GM23338 (cell line): ENCODE results near the gene RCE1. TPM values are rescaled to one million over a fixed set of nuclear protein-coding genes. Genes with fewer than 3 reads are reported as not detected.

Experiments used
- ATAC-seq: fragments of 200-7000 bp; cut with Tn5 transposase; 3 replicates; pipeline ENCODE4 v1.9.1; 2020
- DNase-seq: peaks from one replicate; pipeline ENCODE4 v3.0.0-alpha.2; 2015; ENCODE audit warnings: low spot score
- H2AFZ ChIP-seq: fragments of 200-600 bp; sonication (generic); 2 replicates; pipeline ENCODE4 v1.8.0; 2016; ENCODE audit warnings: antibody characterized with exemption, mild to moderate bottlenecking, moderate library complexity
- H3F3A ChIP-seq: fragments of 200-600 bp; sonication (generic); replicated peaks from 2 replicates; pipeline ENCODE4 v1.8.0; 2017; ENCODE audit warnings: antibody characterized with exemption, mixed run types, low read depth
- H3K27ac ChIP-seq: fragments of 200-600 bp; sonication (generic); 2 replicates; pipeline ENCODE4 v1.6.1; 2016; ENCODE audit warnings: low read depth
- H3K27me3 ChIP-seq: fragments of 200-600 bp; sonication (generic); 2 replicates; pipeline ENCODE4 v1.8.0; 2016; ENCODE audit warnings: mild to moderate bottlenecking, mixed run types, moderate library complexity; ENCODE audit not compliant: insufficient read depth
- H3K36me3 ChIP-seq: fragments of 200-600 bp; sonication (generic); 2 replicates; pipeline ENCODE4 v1.8.0; 2016; ENCODE audit warnings: mild to moderate bottlenecking; ENCODE audit not compliant: insufficient read depth
- H3K4me1 ChIP-seq: fragments of 200-600 bp; sonication (generic); 2 replicates; pipeline ENCODE4 v1.8.0; 2016; ENCODE audit warnings: mild to moderate bottlenecking, moderate library complexity; ENCODE audit not compliant: insufficient read depth
- H3K4me2 ChIP-seq: fragments of 200-600 bp; sonication (generic); 2 replicates; pipeline ENCODE4 v1.7.1; 2017; ENCODE audit warnings: mixed run types
- H3K4me3 ChIP-seq: fragments of 200-600 bp; sonication (generic); 2 replicates; pipeline ENCODE4 v1.6.1; 2016; ENCODE audit warnings: mixed run types
- H3K79me2 ChIP-seq: fragments of 200-600 bp; sonication (generic); replicated peaks from 2 replicates; pipeline ENCODE4 v1.8.0; 2017; ENCODE audit warnings: mild to moderate bottlenecking; ENCODE audit not compliant: insufficient read depth
- H3K9me2 ChIP-seq: fragments of 200-600 bp; sonication (generic); 2 replicates; pipeline ENCODE4 v1.8.0; 2017; ENCODE audit not compliant: insufficient read depth
- H4K20me1 ChIP-seq: fragments of 200-600 bp; sonication (generic); replicated peaks from 2 replicates; pipeline ENCODE4 v1.8.0; 2017; ENCODE audit warnings: mild to moderate bottlenecking; ENCODE audit not compliant: insufficient read depth
- H3K27ac Mint-ChIP-seq: 2 replicates; pipeline ENCODE4 v1.8.0; 2020; ENCODE audit warnings: inconsistent platforms, mild to moderate bottlenecking, moderate library complexity, mixed read lengths
- H3K27me3 Mint-ChIP-seq: 3 replicates; pipeline ENCODE4 v1.8.0; 2022; ENCODE audit warnings: low read depth, mild to moderate bottlenecking, moderate library complexity, mixed read lengths, inconsistent platforms; ENCODE audit not compliant: insufficient read depth, poor library complexity
- H3K36me3 Mint-ChIP-seq: 3 replicates; pipeline ENCODE4 v1.8.0; 2021; ENCODE audit warnings: low read depth, mild to moderate bottlenecking, inconsistent platforms, moderate library complexity, mixed read lengths
- H3K4me1 Mint-ChIP-seq: 3 replicates; pipeline ENCODE4 v1.8.0; 2020; ENCODE audit warnings: mild to moderate bottlenecking, inconsistent platforms, mixed read lengths
- H3K4me3 Mint-ChIP-seq: 3 replicates; pipeline ENCODE4 v1.8.0; 2021; ENCODE audit warnings: moderate library complexity, mild to moderate bottlenecking, inconsistent platforms, mixed read lengths
- H3K9me3 Mint-ChIP-seq: 3 replicates; pipeline ENCODE4 v1.8.0; 2020; ENCODE audit warnings: moderate library complexity, mild to moderate bottlenecking, inconsistent platforms, mixed read lengths
- JUNB ChIP-seq: IDR thresholded peaks from one replicate; pipeline ENCODE4 v1.6.1; 2016; ENCODE audit warnings: antibody characterized with exemption; ENCODE audit not compliant: unreplicated experiment
- NANOG ChIP-seq: IDR thresholded peaks from 2 replicates; pipeline ENCODE4 v1.6.1; 2016; ENCODE audit warnings: antibody characterized with exemption, borderline replicate concordance
- POLR2AphosphoS5 ChIP-seq: IDR thresholded peaks from 2 replicates; pipeline ENCODE4 v1.6.1; 2016; ENCODE audit warnings: antibody characterized with exemption, low read depth
- STAT1 ChIP-seq: IDR thresholded peaks from one replicate; pipeline ENCODE4 v1.6.1; 2016; ENCODE audit warnings: antibody characterized with exemption; ENCODE audit not compliant: unreplicated experiment
- ZNF114 ChIP-seq: fragments of 250-450 bp; sonication (Bioruptor Pico); IDR thresholded peaks from 2 replicates; pipeline ENCODE4 v1.5.0; 2020; ENCODE audit warnings: mild to moderate bottlenecking, moderate library complexity
- polyA plus RNA-seq: library from polyadenylated mRNA; unstranded; fragments of >200 nt; fragmentation: Nextera tagmentation; extraction: Ambion mirVana; gene quantifications from 2 replicates; pipeline ENCODE4 v1.2.1, GENCODE V29; 2016
- total RNA-seq: library from RNA; depleted of rRNA; stranded (reverse); fragments of >200 nt; shearing (Covaris generic); gene quantifications from 2 replicates; pipeline ENCODE4 v1.2.3, GENCODE V29; 2014
- TF ChIP-seq, protein P1 (sequence below): IDR thresholded peaks from one replicate; pipeline ENCODE4 v1.6.1; 2018; ENCODE audit warnings: antibody characterized with exemption; ENCODE audit not compliant: unreplicated experiment
- TF ChIP-seq, protein P2 (sequence below), 2 experiments: fragments of 200-600 bp in 1 of 2; sonication (generic) in 1 of 2; conservative IDR thresholded peaks; 2 replicates each; pipeline versions ENCODE4 v1.5.1 to v1.6.1; 2016 to 2017; ENCODE audit warnings: antibody characterized with exemption in 2 of 2, low read depth in 2 of 2, mild to moderate bottlenecking in 2 of 2, moderate library complexity in 1 of 2
- TF ChIP-seq, protein P3 (sequence below): IDR thresholded peaks from 2 replicates; pipeline ENCODE4 v1.6.1; 2016; ENCODE audit warnings: antibody characterized with exemption
- TF ChIP-seq, protein P4 (sequence below): fragments of 250-450 bp; sonication (Bioruptor Pico); IDR thresholded peaks from 2 replicates; pipeline ENCODE4 v1.5.0; 2020; ENCODE audit warnings: mild to moderate bottlenecking, moderate library complexity

The RCE1 gene
- total and polyA plus RNA-seq, 2 experiments from 2014 or later, result 27.8 to 55.1 TPM

DNA sequence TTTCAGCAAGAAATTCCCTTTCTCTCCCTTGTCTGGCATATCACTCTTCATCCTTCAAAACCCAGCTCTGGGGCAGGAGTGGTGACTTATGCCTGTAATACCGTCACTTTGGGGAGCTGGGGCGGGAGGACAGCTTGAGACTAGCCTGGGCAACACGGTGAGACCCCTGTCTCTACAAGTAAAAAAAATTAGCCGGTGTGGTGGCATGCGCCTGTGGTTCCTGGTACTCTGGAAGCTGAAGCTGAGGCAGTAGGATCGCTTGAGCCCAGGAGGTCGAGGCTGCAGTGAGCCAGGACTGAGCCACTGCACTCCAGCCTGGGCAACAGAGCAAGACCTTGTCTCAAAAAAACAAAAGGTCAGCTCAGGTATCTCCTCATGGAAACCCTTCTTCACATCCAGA lies 1.4 kb upstream of the RCE1 start (continued):
- TF ChIP-seq, protein P1, sequence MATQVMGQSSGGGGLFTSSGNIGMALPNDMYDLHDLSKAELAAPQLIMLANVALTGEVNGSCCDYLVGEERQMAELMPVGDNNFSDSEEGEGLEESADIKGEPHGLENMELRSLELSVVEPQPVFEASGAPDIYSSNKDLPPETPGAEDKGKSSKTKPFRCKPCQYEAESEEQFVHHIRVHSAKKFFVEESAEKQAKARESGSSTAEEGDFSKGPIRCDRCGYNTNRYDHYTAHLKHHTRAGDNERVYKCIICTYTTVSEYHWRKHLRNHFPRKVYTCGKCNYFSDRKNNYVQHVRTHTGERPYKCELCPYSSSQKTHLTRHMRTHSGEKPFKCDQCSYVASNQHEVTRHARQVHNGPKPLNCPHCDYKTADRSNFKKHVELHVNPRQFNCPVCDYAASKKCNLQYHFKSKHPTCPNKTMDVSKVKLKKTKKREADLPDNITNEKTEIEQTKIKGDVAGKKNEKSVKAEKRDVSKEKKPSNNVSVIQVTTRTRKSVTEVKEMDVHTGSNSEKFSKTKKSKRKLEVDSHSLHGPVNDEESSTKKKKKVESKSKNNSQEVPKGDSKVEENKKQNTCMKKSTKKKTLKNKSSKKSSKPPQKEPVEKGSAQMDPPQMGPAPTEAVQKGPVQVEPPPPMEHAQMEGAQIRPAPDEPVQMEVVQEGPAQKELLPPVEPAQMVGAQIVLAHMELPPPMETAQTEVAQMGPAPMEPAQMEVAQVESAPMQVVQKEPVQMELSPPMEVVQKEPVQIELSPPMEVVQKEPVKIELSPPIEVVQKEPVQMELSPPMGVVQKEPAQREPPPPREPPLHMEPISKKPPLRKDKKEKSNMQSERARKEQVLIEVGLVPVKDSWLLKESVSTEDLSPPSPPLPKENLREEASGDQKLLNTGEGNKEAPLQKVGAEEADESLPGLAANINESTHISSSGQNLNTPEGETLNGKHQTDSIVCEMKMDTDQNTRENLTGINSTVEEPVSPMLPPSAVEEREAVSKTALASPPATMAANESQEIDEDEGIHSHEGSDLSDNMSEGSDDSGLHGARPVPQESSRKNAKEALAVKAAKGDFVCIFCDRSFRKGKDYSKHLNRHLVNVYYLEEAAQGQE, result no peak
- TF ChIP-seq, protein P2, sequence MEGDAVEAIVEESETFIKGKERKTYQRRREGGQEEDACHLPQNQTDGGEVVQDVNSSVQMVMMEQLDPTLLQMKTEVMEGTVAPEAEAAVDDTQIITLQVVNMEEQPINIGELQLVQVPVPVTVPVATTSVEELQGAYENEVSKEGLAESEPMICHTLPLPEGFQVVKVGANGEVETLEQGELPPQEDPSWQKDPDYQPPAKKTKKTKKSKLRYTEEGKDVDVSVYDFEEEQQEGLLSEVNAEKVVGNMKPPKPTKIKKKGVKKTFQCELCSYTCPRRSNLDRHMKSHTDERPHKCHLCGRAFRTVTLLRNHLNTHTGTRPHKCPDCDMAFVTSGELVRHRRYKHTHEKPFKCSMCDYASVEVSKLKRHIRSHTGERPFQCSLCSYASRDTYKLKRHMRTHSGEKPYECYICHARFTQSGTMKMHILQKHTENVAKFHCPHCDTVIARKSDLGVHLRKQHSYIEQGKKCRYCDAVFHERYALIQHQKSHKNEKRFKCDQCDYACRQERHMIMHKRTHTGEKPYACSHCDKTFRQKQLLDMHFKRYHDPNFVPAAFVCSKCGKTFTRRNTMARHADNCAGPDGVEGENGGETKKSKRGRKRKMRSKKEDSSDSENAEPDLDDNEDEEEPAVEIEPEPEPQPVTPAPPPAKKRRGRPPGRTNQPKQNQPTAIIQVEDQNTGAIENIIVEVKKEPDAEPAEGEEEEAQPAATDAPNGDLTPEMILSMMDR (conservative IDR thresholded peaks at IDR 0.05; ENCODE audit: low read depth in 2 of 2), result no peak
- TF ChIP-seq ZNF114 (CRISPR knock-in tag) (no peak), JUNB (no peak)

DNA sequence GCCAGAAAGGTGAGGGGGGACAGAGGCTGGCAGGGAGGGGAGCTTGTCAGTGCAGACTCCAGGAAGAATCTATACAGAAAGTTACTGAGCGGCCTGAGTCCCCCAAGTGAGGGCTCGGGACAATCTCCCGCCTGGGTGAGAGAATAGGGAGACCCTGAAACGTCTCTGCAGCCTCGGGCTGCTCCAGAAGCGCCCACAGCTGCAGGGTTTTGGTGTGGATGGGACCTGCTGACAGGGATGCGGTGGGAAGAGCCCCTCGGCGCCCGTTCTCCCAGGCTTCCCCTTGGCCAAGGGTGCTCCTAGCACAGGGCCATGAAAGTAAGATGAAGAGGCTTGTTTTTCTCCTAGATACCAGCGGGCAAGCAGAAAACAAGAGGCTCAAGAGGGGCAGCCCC lies 743 bp upstream of the RCE1 start:
- H3K36me3 Mint-ChIP-seq, result peaks cover 18% of the 10 kb centered on the region
- Histone ChIP-seq H3K36me3 (no peaks in the 10 kb centered on the region; the same call in 1 of the 2 replicates), H3F3A (0 out of 2 replicates have a peak, but pooled peaks cover 11% of the 10 kb centered on the region), H3K9me2 (no peaks in the 10 kb centered on the region), H3K79me2 (peaks cover 29% of the 10 kb centered on the region), H3K27me3 (no peaks in the 10 kb centered on the region), H3K4me1 (peaks cover 9% of the 10 kb centered on the region), H3K4me3 (peak overlapping the region; percentile 94), H2AFZ (peak overlapping the region; percentile 69; the same call in 1 of the 2 replicates), H4K20me1 (peaks cover 17% of the 10 kb centered on the region), H3K4me2 (peak overlapping the region; percentile 98), H3K27ac (peak overlapping the region; percentile 90; the same call in 1 of the 2 replicates)
- DNase-seq (no peak), ATAC-seq (peak; percentile 8)
- H3K4me1 Mint-ChIP-seq, result peaks cover 10% of the 10 kb centered on the region
- peaks cover 5% of the 10 kb centered on the region for H3K27me3 Mint-ChIP-seq
- peak overlapping the region; percentile 89 for H3K27ac Mint-ChIP-seq
- H3K9me3 Mint-ChIP-seq, result no peaks in the 10 kb centered on the region; the same call in 2 of the 3 replicates
- H3K4me3 Mint-ChIP-seq, result peak overlapping the region; percentile 84
- TF ChIP-seq, protein P2 (conservative IDR thresholded peaks at IDR 0.05; ENCODE audit: low read depth in 2 of 2), result no peak
- TF ChIP-seq, protein P3, sequence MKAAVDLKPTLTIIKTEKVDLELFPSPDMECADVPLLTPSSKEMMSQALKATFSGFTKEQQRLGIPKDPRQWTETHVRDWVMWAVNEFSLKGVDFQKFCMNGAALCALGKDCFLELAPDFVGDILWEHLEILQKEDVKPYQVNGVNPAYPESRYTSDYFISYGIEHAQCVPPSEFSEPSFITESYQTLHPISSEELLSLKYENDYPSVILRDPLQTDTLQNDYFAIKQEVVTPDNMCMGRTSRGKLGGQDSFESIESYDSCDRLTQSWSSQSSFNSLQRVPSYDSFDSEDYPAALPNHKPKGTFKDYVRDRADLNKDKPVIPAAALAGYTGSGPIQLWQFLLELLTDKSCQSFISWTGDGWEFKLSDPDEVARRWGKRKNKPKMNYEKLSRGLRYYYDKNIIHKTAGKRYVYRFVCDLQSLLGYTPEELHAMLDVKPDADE, result no peak
- TF ChIP-seq POLR2AphosphoS5, result no peak
- TF ChIP-seq, protein P4, sequence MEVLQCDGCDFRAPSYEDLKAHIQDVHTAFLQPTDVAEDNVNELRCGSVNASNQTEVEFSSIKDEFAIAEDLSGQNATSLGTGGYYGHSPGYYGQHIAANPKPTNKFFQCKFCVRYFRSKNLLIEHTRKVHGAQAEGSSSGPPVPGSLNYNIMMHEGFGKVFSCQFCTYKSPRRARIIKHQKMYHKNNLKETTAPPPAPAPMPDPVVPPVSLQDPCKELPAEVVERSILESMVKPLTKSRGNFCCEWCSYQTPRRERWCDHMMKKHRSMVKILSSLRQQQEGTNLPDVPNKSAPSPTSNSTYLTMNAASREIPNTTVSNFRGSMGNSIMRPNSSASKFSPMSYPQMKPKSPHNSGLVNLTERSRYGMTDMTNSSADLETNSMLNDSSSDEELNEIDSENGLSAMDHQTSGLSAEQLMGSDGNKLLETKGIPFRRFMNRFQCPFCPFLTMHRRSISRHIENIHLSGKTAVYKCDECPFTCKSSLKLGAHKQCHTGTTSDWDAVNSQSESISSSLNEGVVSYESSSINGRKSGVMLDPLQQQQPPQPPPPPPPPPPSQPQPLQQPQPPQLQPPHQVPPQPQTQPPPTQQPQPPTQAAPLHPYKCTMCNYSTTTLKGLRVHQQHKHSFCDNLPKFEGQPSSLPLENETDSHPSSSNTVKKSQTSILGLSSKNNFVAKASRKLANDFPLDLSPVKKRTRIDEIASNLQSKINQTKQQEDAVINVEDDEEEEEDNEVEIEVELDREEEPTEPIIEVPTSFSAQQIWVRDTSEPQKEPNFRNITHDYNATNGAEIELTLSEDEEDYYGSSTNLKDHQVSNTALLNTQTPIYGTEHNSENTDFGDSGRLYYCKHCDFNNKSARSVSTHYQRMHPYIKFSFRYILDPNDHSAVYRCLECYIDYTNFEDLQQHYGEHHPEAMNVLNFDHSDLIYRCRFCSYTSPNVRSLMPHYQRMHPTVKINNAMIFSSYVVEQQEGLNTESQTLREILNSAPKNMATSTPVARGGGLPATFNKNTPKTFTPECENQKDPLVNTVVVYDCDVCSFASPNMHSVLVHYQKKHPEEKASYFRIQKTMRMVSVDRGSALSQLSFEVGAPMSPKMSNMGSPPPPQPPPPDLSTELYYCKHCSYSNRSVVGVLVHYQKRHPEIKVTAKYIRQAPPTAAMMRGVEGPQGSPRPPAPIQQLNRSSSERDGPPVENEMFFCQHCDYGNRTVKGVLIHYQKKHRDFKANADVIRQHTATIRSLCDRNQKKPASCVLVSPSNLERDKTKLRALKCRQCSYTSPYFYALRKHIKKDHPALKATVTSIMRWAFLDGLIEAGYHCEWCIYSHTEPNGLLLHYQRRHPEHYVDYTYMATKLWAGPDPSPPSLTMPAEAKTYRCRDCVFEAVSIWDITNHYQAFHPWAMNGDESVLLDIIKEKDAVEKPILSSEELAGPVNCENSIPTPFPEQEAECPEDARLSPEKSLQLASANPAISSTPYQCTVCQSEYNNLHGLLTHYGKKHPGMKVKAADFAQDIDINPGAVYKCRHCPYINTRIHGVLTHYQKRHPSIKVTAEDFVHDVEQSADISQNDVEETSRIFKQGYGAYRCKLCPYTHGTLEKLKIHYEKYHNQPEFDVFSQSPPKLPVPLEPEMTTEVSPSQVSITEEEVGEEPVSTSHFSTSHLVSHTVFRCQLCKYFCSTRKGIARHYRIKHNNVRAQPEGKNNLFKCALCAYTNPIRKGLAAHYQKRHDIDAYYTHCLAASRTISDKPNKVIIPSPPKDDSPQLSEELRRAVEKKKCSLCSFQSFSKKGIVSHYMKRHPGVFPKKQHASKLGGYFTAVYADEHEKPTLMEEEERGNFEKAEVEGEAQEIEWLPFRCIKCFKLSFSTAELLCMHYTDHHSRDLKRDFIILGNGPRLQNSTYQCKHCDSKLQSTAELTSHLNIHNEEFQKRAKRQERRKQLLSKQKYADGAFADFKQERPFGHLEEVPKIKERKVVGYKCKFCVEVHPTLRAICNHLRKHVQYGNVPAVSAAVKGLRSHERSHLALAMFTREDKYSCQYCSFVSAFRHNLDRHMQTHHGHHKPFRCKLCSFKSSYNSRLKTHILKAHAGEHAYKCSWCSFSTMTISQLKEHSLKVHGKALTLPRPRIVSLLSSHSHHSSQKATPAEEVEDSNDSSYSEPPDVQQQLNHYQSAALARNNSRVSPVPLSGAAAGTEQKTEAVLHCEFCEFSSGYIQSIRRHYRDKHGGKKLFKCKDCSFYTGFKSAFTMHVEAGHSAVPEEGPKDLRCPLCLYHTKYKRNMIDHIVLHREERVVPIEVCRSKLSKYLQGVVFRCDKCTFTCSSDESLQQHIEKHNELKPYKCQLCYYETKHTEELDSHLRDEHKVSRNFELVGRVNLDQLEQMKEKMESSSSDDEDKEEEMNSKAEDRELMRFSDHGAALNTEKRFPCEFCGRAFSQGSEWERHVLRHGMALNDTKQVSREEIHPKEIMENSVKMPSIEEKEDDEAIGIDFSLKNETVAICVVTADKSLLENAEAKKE (CRISPR knock-in tag), result no peak
- TF ChIP-seq ZNF114 (CRISPR knock-in tag), result no peak
- no peak for TF ChIP-seq NANOG
- TF ChIP-seq JUNB, result no peak
- no peak for TF ChIP-seq STAT1
